ENCODE results near the gene PNLIP. TPM values are rescaled to one million over a fixed set of nuclear protein-coding genes. Genes with fewer than 3 reads are reported as not detected.

The PNLIP gene
- total RNA-seq, 1 donor = not detected

- Histone ChIP-seq H3K4me3 (ENCODE audit: insufficient read depth, low read length) (no peak overlapping the region), H3K27me3 (ENCODE audit: insufficient read depth, low read length) (no peaks in the 10 kb centered on the region), H3K79me2 (ENCODE audit: insufficient read depth, low read length) (no peaks in the 10 kb centered on the region), H3K4me2 (ENCODE audit: insufficient read depth, low read length) (no peak overlapping the region), H4K20me1 (ENCODE audit: insufficient read depth, low read length) (no peaks in the 10 kb centered on the region), H3K36me3 (ENCODE audit: insufficient read depth, low read length) (no peaks in the 10 kb centered on the region), H2AFZ (ENCODE audit: low read length) (no peak overlapping the region), H3K9me3 (ENCODE audit: low read depth, low read length) (no peaks in the 10 kb centered on the region), H3K27ac (ENCODE audit: low read depth, low read length) (no peak overlapping the region), H3K4me1 (ENCODE audit: insufficient read depth, low read length) (no peaks in the 10 kb centered on the region)
- DNase-seq (ENCODE audit: insufficient read length, low spot score, missing footprints) = peak; percentile 76
- TF ChIP-seq, protein P1, sequence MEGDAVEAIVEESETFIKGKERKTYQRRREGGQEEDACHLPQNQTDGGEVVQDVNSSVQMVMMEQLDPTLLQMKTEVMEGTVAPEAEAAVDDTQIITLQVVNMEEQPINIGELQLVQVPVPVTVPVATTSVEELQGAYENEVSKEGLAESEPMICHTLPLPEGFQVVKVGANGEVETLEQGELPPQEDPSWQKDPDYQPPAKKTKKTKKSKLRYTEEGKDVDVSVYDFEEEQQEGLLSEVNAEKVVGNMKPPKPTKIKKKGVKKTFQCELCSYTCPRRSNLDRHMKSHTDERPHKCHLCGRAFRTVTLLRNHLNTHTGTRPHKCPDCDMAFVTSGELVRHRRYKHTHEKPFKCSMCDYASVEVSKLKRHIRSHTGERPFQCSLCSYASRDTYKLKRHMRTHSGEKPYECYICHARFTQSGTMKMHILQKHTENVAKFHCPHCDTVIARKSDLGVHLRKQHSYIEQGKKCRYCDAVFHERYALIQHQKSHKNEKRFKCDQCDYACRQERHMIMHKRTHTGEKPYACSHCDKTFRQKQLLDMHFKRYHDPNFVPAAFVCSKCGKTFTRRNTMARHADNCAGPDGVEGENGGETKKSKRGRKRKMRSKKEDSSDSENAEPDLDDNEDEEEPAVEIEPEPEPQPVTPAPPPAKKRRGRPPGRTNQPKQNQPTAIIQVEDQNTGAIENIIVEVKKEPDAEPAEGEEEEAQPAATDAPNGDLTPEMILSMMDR (IDR thresholded peaks at IDR 0.05; ENCODE audit: extremely low read depth, low read depth, low read length) = no peak
Observed at GRCh38 chr10:116612107-116612769, 66.5 kb downstream of the PNLIP start.

DNA sequence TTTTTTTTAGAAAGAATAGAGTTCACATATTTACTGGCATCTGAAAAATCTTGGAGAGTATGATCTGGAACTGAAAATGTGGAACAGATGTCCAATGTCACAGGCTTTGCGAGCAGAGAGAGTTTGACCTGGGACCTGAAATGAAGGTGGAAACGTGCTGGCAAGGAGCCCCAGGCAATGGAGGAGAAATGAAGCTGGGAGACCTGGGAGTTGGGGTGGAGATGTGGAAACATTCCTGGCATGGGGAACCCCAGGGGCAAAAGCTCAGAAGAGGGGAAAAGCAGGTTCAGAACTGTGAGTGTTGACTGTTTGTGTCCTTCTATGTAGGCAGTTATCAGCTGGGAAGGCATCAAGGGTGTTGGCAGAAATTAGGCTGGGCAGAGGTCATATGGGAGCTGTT, 67.7 kb downstream of the PNLIP start:
- TF ChIP-seq, protein P1 (IDR thresholded peaks at IDR 0.05; ENCODE audit: extremely low read depth, low read depth, low read length) = no peak
- H3K9me3 ChIP-seq (ENCODE audit: low read depth, low read length) = no peaks in the 10 kb centered on the region
- DNase-seq (ENCODE audit: insufficient read length, low spot score, missing footprints) = no peak

GRCh38 chr10:116614796-116615195, 69.1 kb downstream of the PNLIP start:
- H3K27me3 ChIP-seq (ENCODE audit: insufficient read depth, low read length) = no peaks in the 10 kb centered on the region
- no peak overlapping the region for H3K27ac ChIP-seq (ENCODE audit: low read depth, low read length)
- H4K20me1 ChIP-seq (ENCODE audit: insufficient read depth, low read length) = no peaks in the 10 kb centered on the region
- DNase-seq (ENCODE audit: insufficient read length, low spot score, missing footprints) = no peak
- no peaks in the 10 kb centered on the region for H3K36me3 ChIP-seq (ENCODE audit: insufficient read depth, low read length)
- no peaks in the 10 kb centered on the region for H3K79me2 ChIP-seq (ENCODE audit: insufficient read depth, low read length)
- TF ChIP-seq, protein P1 (IDR thresholded peaks at IDR 0.05; ENCODE audit: extremely low read depth, low read depth, low read length) = no peak
- H3K4me2 ChIP-seq (ENCODE audit: insufficient read depth, low read length) = no peak overlapping the region
- H2AFZ ChIP-seq (ENCODE audit: low read length) = no peak overlapping the region
- H3K4me1 ChIP-seq (ENCODE audit: insufficient read depth, low read length) = no peaks in the 10 kb centered on the region
- H3K4me3 ChIP-seq (ENCODE audit: insufficient read depth, low read length) = no peak overlapping the region
- no peaks in the 10 kb centered on the region for H3K9me3 ChIP-seq (ENCODE audit: low read depth, low read length)

More for the DNA sequence above, 67.7 kb downstream of the PNLIP start:
- Histone ChIP-seq H4K20me1 (ENCODE audit: insufficient read depth, low read length) (no peaks in the 10 kb centered on the region), H3K4me1 (ENCODE audit: insufficient read depth, low read length) (no peaks in the 10 kb centered on the region), H3K27ac (ENCODE audit: low read depth, low read length) (no peak overlapping the region), H2AFZ (ENCODE audit: low read length) (no peak overlapping the region), H3K79me2 (ENCODE audit: insufficient read depth, low read length) (no peaks in the 10 kb centered on the region), H3K4me2 (ENCODE audit: insufficient read depth, low read length) (no peak overlapping the region), H3K27me3 (ENCODE audit: insufficient read depth, low read length) (no peaks in the 10 kb centered on the region), H3K4me3 (ENCODE audit: insufficient read depth, low read length) (no peak overlapping the region), H3K36me3 (ENCODE audit: insufficient read depth, low read length) (no peaks in the 10 kb centered on the region)

- H3K4me3 ChIP-seq (ENCODE audit: insufficient read depth, low read length) = no peak overlapping the region
- no peak for DNase-seq (ENCODE audit: insufficient read length, low spot score, missing footprints)
- H3K27me3 ChIP-seq (ENCODE audit: insufficient read depth, low read length) = no peaks in the 10 kb centered on the region
- no peak overlapping the region for H3K4me2 ChIP-seq (ENCODE audit: insufficient read depth, low read length)
- H3K36me3 ChIP-seq (ENCODE audit: insufficient read depth, low read length) = no peaks in the 10 kb centered on the region
- no peaks in the 10 kb centered on the region for H3K9me3 ChIP-seq (ENCODE audit: low read depth, low read length)
- no peaks in the 10 kb centered on the region for H3K4me1 ChIP-seq (ENCODE audit: insufficient read depth, low read length)
- TF ChIP-seq, protein P1 (IDR thresholded peaks at IDR 0.05; ENCODE audit: extremely low read depth, low read depth, low read length) = no peak
- no peak overlapping the region for H2AFZ ChIP-seq (ENCODE audit: low read length)
- no peaks in the 10 kb centered on the region for H4K20me1 ChIP-seq (ENCODE audit: insufficient read depth, low read length)
- no peaks in the 10 kb centered on the region for H3K79me2 ChIP-seq (ENCODE audit: insufficient read depth, low read length)
- no peak overlapping the region for H3K27ac ChIP-seq (ENCODE audit: low read depth, low read length)
Observed at GRCh38 chr10:116615199-116615776, 69.6 kb downstream of the PNLIP start.

Measured in osteoblast (primary cell).